CD4-positive, alpha-beta T cell treated with Interleukin-2 at 100 ng/mL for 4 hours (primary cell): ENCODE results near the gene AGBL1.

Source experiments
- DNase-seq: peaks from one replicate; pipeline ENCODE4 v3.0.0-alpha.2; 2020; ENCODE audit warnings: low spot score

The AGBL1 gene

GRCh38 chr15:86645925-86646500, 566.3 kb downstream of the AGBL1 start:
- DNase-seq = no peak

- DNase-seq = no peak
Measured at GRCh38 chr15:86647810-86648440, 568.3 kb downstream of the AGBL1 start.

GRCh38 chr15:86649277-86649676, 569.6 kb downstream of the AGBL1 start:
- DNase-seq = no peak

GRCh38 chr15:86650094-86650493, 570.4 kb downstream of the AGBL1 start:
- no peak for DNase-seq

GRCh38 chr15:86653344-86654197, 573.9 kb downstream of the AGBL1 start:
- peak; percentile 34 for DNase-seq

- no peak for DNase-seq
Measured at GRCh38 chr15:86654501-86654900, 574.8 kb downstream of the AGBL1 start.

- DNase-seq = no peak
Measured at GRCh38 chr15:86657305-86657704, 577.6 kb downstream of the AGBL1 start.

GRCh38 chr15:86659724-86660411, 580.2 kb downstream of the AGBL1 start:
- no peak for DNase-seq

- no peak for DNase-seq
Measured at GRCh38 chr15:86661580-86661979, 581.9 kb downstream of the AGBL1 start.

GRCh38 chr15:86663304-86663703, 583.6 kb downstream of the AGBL1 start:
- DNase-seq = no peak

- DNase-seq = no peak
Measured at GRCh38 chr15:86663979-86664378, 584.3 kb downstream of the AGBL1 start.

- no peak for DNase-seq
Measured at GRCh38 chr15:86664581-86664980, 584.9 kb downstream of the AGBL1 start.

- DNase-seq = no peak
Measured at GRCh38 chr15:86676002-86676401, 596.3 kb downstream of the AGBL1 start.

GRCh38 chr15:86677278-86677677, 597.6 kb downstream of the AGBL1 start:
- DNase-seq = no peak

GRCh38 chr15:86685263-86685662, 605.6 kb downstream of the AGBL1 start:
- no peak for DNase-seq

- no peak for DNase-seq
Measured at GRCh38 chr15:86689006-86689405, 609.3 kb downstream of the AGBL1 start.

GRCh38 chr15:86690566-86690965, 610.9 kb downstream of the AGBL1 start:
- DNase-seq = no peak

- DNase-seq = no peak
Measured at GRCh38 chr15:86691091-86691663, 611.5 kb downstream of the AGBL1 start.

- no peak for DNase-seq
Measured at GRCh38 chr15:86700864-86701610, 621.4 kb downstream of the AGBL1 start.

GRCh38 chr15:86701611-86701963, 621.9 kb downstream of the AGBL1 start:
- no peak for DNase-seq

- DNase-seq = no peak
Measured at GRCh38 chr15:86706813-86707212, 627.1 kb downstream of the AGBL1 start.

- DNase-seq = no peak
Measured at GRCh38 chr15:86711476-86711875, 631.8 kb downstream of the AGBL1 start.
